ENCODE results near the gene XPO4. TPM values are rescaled to one million over a fixed set of nuclear protein-coding genes. Genes with fewer than 3 reads are reported as not detected.
A peak's percentile ranks its signal among the peaks of the same experiment; 100 is the strongest.
"Not testable (repeated sequence)": the region's sequence is repeated elsewhere in the genome, so short reads cannot be mapped to it uniquely, and the experiment has no call there.

The XPO4 gene
- total RNA-seq, 4 donors from 2014 or later = 15.0 to 23.2 (median 17.6) TPM

GRCh38 chr13:20921572-20921971, 19.0 kb upstream of the XPO4 start:
- Histone ChIP-seq H3K9me3 (no peaks in the 10 kb centered on the region), H3K27ac (no peak overlapping the region), H3K4me1 (no peaks in the 10 kb centered on the region), H3K27me3 (no peaks in the 10 kb centered on the region), H3K4me3 (no peak overlapping the region), H3K36me3 (no peaks in the 10 kb centered on the region)
- DNase-seq (ENCODE audit: low spot score in 2 of 2) = no peak
- 92% methylated on average over 4 of the region's 4 CpGs for WGBS
- no peak for TF ChIP-seq EP300 (IDR thresholded peaks at IDR 0.05)
- TF ChIP-seq CTCF (IDR thresholded peaks at IDR 0.05) = no peak
- TF ChIP-seq POLR2A (IDR thresholded peaks at IDR 0.05) = no peak
- TF ChIP-seq POLR2AphosphoS5 (IDR thresholded peaks at IDR 0.05) = no peak

- not testable (repeated sequence) for H3K27ac ChIP-seq; H3K4me3 ChIP-seq; H3K9me3 ChIP-seq; H3K36me3 ChIP-seq; DNase-seq (ENCODE audit: low spot score in 2 of 2); H3K27me3 ChIP-seq; H3K4me1 ChIP-seq
- WGBS = 93% methylated on average over 6 of the region's 6 CpGs
Observed at GRCh38 chr13:20915676-20916075, 13.1 kb upstream of the XPO4 start.

DNA sequence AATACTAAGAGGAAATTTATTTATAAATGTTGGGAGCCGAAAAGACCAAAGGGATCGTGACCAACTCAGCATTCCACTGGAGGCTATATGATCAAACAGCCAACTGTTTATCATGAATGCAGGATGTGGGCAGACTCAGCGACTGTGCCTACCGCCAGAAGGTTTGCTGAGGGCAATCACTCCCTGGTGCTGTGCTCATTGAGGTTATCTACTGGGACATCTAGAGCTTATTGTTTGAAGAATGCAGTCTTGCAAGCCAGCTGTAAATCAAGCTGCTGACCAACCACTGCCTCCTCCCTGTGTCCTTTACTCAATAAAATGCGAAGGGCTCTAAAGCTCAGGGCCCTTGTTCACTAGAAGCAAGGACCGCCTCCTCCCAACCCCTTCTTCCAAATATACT, 8.5 kb upstream of the XPO4 start:
- no peak overlapping the region for H3K27ac ChIP-seq

DNA sequence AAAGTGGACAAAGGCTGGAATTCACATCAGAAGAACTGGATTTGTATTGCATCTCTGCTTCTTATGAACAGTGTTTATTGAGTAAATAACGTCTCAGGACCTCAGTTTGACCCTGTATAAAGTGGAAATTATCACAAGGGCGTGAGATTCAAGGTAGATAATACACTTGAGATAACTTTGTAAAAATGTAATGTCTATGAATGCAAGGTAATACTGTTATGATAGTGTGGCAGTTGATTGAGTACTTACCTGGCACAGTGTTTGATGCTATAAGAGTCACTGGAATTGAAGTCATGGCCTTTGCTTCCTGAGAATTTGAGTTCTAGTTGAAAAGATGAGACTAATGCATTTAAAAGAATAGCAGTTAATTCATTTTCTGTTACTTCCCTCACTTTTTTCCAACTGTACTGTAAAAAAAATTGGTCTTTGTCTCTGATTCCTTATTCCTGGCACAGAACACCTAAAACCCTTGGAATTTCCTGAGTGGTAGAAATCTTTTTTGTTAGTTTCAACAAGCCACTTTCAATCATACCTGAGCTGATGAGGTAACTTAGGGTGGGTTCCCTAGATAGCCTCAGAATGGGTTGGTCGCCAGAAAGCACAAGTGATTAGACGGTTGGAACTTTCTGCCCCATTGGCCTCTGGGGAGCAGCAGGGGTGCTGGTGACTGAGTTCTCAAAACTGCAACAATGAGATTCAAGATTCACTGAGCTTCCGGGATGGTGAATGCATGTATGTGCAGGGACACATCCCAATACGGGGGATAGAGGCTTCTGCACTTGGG, 6.4 kb upstream of the XPO4 start:
- Histone ChIP-seq H3K36me3 (no peaks in the 10 kb centered on the region), H3K4me3 (no peak overlapping the region), H3K27me3 (no peaks in the 10 kb centered on the region), H3K27ac (no peak overlapping the region), H3K4me1 (no peaks in the 10 kb centered on the region), H3K9me3 (no peaks in the 10 kb centered on the region)
- no peak for TF ChIP-seq POLR2AphosphoS5 (IDR thresholded peaks at IDR 0.05)
- no peak for TF ChIP-seq CTCF (IDR thresholded peaks at IDR 0.05)
- no peak for TF ChIP-seq EP300 (IDR thresholded peaks at IDR 0.05)
- no peak for TF ChIP-seq POLR2A (IDR thresholded peaks at IDR 0.05)
- WGBS = 72% methylated on average over 6 of the region's 6 CpGs
- no peak for DNase-seq (ENCODE audit: low spot score in 2 of 2)

More for the DNA sequence above, 8.5 kb upstream of the XPO4 start:
- 92% methylated on average over 6 of the region's 6 CpGs for WGBS
- Histone ChIP-seq H3K4me3 (no peak overlapping the region), H3K9me3 (no peaks in the 10 kb centered on the region), H3K27me3 (no peaks in the 10 kb centered on the region), H3K4me1 (no peaks in the 10 kb centered on the region), H3K36me3 (no peaks in the 10 kb centered on the region)
- TF ChIP-seq EP300 (IDR thresholded peaks at IDR 0.05) = no peak
- no peak for TF ChIP-seq CTCF (IDR thresholded peaks at IDR 0.05)
- no peak for TF ChIP-seq POLR2AphosphoS5 (IDR thresholded peaks at IDR 0.05)
- no peak for TF ChIP-seq POLR2A (IDR thresholded peaks at IDR 0.05)
- DNase-seq (ENCODE audit: low spot score in 2 of 2) = no peak

DNA sequence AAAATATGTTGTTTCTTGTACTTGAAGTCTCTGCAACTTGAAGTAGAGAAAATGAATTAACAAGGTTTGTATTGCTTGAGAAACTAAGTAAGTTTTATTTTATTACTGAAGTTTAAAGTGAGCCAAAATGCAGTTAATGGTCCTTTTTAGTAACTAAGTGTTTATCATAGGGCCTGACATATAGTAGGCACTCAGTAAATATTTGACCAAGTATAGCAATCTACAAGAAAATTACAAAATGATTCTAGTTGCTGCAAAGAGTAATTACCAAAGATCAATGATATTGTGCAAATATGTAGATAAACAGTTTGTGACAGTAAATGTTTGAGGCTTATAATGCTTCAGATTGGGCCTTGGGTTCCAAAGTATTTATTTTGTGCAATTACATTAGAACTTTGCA, 2.4 kb upstream of the XPO4 start:
- Histone ChIP-seq H3K9me3 (no peaks in the 10 kb centered on the region), H3K4me1 (peaks cover 12% of the 10 kb centered on the region), H3K27ac (no peak overlapping the region), H3K27me3 (no peaks in the 10 kb centered on the region), H3K4me3 (no peak overlapping the region), H3K36me3 (no peaks in the 10 kb centered on the region)
- DNase-seq (ENCODE audit: low spot score in 2 of 2) = no peak
- no peak for TF ChIP-seq POLR2AphosphoS5 (IDR thresholded peaks at IDR 0.05)
- no peak for TF ChIP-seq POLR2A (IDR thresholded peaks at IDR 0.05)
- no peak for TF ChIP-seq EP300 (IDR thresholded peaks at IDR 0.05)
- TF ChIP-seq CTCF (IDR thresholded peaks at IDR 0.05) = no peak

DNA sequence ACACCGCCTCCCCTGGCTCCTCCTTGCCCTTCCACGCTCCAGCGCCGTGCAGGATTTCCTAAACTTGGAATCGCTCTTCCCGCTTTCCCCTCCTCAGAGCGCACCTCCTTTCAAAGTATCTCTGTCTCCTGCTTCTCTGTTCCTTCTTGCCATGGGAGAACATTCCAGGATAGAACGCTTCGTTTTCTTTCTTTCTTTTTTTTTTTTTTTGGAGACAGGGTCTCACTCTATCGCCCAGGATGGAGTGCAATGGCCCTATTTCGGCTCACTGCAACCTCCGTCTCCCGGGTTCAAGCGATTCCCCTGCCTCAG, 574 bp upstream of the XPO4 start:
- H3K27me3 ChIP-seq = no peaks in the 10 kb centered on the region
- DNase-seq (ENCODE audit: low spot score in 2 of 2) = no peak
- H3K27ac ChIP-seq = peak overlapping the region; percentile 91
- H3K9me3 ChIP-seq = no peaks in the 10 kb centered on the region
- H3K36me3 ChIP-seq = peaks cover 3% of the 10 kb centered on the region
- H3K4me3 ChIP-seq = peak overlapping the region; percentile 70
- TF ChIP-seq POLR2AphosphoS5 (IDR thresholded peaks at IDR 0.05) = no peak
- no peak for TF ChIP-seq CTCF (IDR thresholded peaks at IDR 0.05)
- TF ChIP-seq POLR2A (IDR thresholded peaks at IDR 0.05) = no peak
- TF ChIP-seq EP300 (IDR thresholded peaks at IDR 0.05) = no peak
- WGBS = 18% methylated on average over 14 of the region's 14 CpGs
- H3K4me1 ChIP-seq = peaks cover 12% of the 10 kb centered on the region

Data from suprapubic skin (tissue), 4 donors.